HEK293 (cell line): ENCODE data around the gene FMNL1.

ENCODE experiments used
- CTCF ChIA-PET: fragments of 350-600 bp; formaldehyde crosslinking; extraction: SDS; loops from one replicate; lab custom pipeline; 2021; ENCODE audit warnings: antibody characterized with exemption; lab: Yijun Ruan, JAX
- POLR2A ChIA-PET: fragments of 300-600 bp; formaldehyde crosslinking; extraction: SDS; loops from one replicate; lab custom pipeline; 2020; ENCODE audit warnings: antibody characterized with exemption, inconsistent platforms; lab: Yijun Ruan, JAX
- H3K27ac ChIP-seq: fragments of 200-500 bp; sonication (Bioruptor generic); 2 replicates; pipeline ENCODE4 v1.5.1; 2014; ENCODE audit warnings: low read depth, low read length, control low read depth, inconsistent platforms; ENCODE audit errors: extremely low read depth
- H3K36me3 ChIP-seq, 2 experiments: fragments of 200-500 bp in 1 of 2; sonication (Bioruptor generic) in 1 of 2; 1 replicate in 1 of 2; 2 replicates in 1 of 2; pipeline ENCODE4 v1.5.1; 2014 to 2017; ENCODE audit warnings: inconsistent platforms in 2 of 2, low read length in 2 of 2; ENCODE audit not compliant: control insufficient read depth in 2 of 2, insufficient read depth in 1 of 2
- H3K4me1 ChIP-seq: fragments of 200-500 bp; sonication (Bioruptor generic); 2 replicates; pipeline ENCODE4 v1.5.1; 2014; ENCODE audit warnings: mild to moderate bottlenecking, low read length, inconsistent platforms; ENCODE audit not compliant: control insufficient read depth, insufficient read depth
- H3K4me3 ChIP-seq: 2 replicates; pipeline ENCODE4 v1.5.1; 2011; ENCODE audit warnings: low read depth, mild to moderate bottlenecking, control low read depth, low read length, moderate library complexity
- H3K9me3 ChIP-seq: fragments of 200-500 bp; sonication (Bioruptor generic); 2 replicates; pipeline ENCODE4 v1.5.1; 2014; ENCODE audit warnings: low read depth, low read length, inconsistent platforms; ENCODE audit not compliant: control insufficient read depth, insufficient read depth
- CTCF ChIP-seq: fragments of 450-650 bp; formaldehyde crosslinking; IDR thresholded peaks from 2 replicates; pipeline ENCODE4 v1.5.1; 2016; ENCODE audit warnings: missing biosample characterization, missing genetic modification characterization
- GLIS2 ChIP-seq: fragments of 450-650 bp; formaldehyde crosslinking; IDR thresholded peaks from 2 replicates; pipeline ENCODE4 v1.5.1; 2016; ENCODE audit warnings: missing biosample characterization, missing genetic modification characterization
- KLF1 ChIP-seq: fragments of 450-650 bp; formaldehyde crosslinking; IDR thresholded peaks from 2 replicates; pipeline ENCODE4 v1.5.1; 2016; ENCODE audit warnings: missing biosample characterization, missing genetic modification characterization
- PBX3 ChIP-seq: sonication (generic); formaldehyde crosslinking; IDR thresholded peaks from 2 replicates; pipeline ENCODE4 v1.8.1; 2022; ENCODE audit warnings: mild to moderate bottlenecking, moderate library complexity, missing genetic modification reagents
- ZBTB21 ChIP-seq: fragments of 450-650 bp; formaldehyde crosslinking; IDR thresholded peaks from 2 replicates; pipeline ENCODE4 v1.5.1; 2017; ENCODE audit warnings: missing biosample characterization, missing genetic modification characterization
- ZFP69B ChIP-seq: fragments of 450-650 bp; formaldehyde crosslinking; IDR thresholded peaks from 2 replicates; pipeline ENCODE4 v1.5.1; 2016; ENCODE audit warnings: missing biosample characterization, missing genetic modification characterization
- ZNF148 ChIP-seq: fragments of 450-650 bp; formaldehyde crosslinking; IDR thresholded peaks from 2 replicates; pipeline ENCODE4 v1.5.0; 2017; ENCODE audit warnings: missing biosample characterization, missing genetic modification characterization, borderline replicate concordance
- ZNF19 ChIP-seq: fragments of 450-650 bp; formaldehyde crosslinking; IDR thresholded peaks from 2 replicates; pipeline ENCODE4; 2016; ENCODE audit warnings: missing biosample characterization, missing genetic modification characterization, low read depth
- ZNF335 ChIP-seq: fragments of 450-650 bp; formaldehyde crosslinking; conservative IDR thresholded peaks from 2 replicates; pipeline ENCODE4 v1.5.1; 2016; ENCODE audit warnings: missing biosample characterization, missing genetic modification characterization
- ZNF354C ChIP-seq: fragments of 450-650 bp; formaldehyde crosslinking; IDR thresholded peaks from 2 replicates; pipeline ENCODE4 v1.5.1; 2016; ENCODE audit warnings: missing biosample characterization, missing genetic modification characterization, low read depth, borderline replicate concordance
- ZNF398 ChIP-seq: fragments of 450-650 bp; formaldehyde crosslinking; IDR thresholded peaks from 2 replicates; pipeline ENCODE4 v1.5.1; 2017; ENCODE audit warnings: missing biosample characterization, missing genetic modification characterization
- ZNF510 ChIP-seq: fragments of 450-650 bp; formaldehyde crosslinking; IDR thresholded peaks from 2 replicates; pipeline ENCODE4 v1.5.1; 2018; ENCODE audit warnings: mild to moderate bottlenecking, missing genetic modification characterization, missing biosample characterization; ENCODE audit not compliant: insufficient replicate concordance
- ZNF560 ChIP-seq: fragments of 450-650 bp; formaldehyde crosslinking; IDR thresholded peaks from 2 replicates; pipeline ENCODE4 v1.5.1; 2017; ENCODE audit warnings: missing biosample characterization, missing genetic modification characterization, borderline replicate concordance
- ZNF585B ChIP-seq: fragments of 450-650 bp; formaldehyde crosslinking; IDR thresholded peaks from 2 replicates; pipeline ENCODE4 v1.5.1; 2016; ENCODE audit warnings: missing biosample characterization, missing genetic modification characterization
- ZNF600 ChIP-seq: fragments of 450-650 bp; formaldehyde crosslinking; IDR thresholded peaks from 2 replicates; pipeline ENCODE4 v1.5.1; 2016; ENCODE audit warnings: missing biosample characterization, missing genetic modification characterization
- ZNF621 ChIP-seq: fragments of 450-650 bp; formaldehyde crosslinking; IDR thresholded peaks from 2 replicates; pipeline ENCODE4 v1.5.1; 2017; ENCODE audit warnings: missing biosample characterization, missing genetic modification characterization
- ZNF626 ChIP-seq: fragments of 450-650 bp; sonication (Bioruptor Pico); formaldehyde crosslinking; IDR thresholded peaks from 2 replicates; pipeline ENCODE4 v1.5.1; 2018; ENCODE audit warnings: missing biosample characterization, missing genetic modification characterization, inconsistent platforms
- ZNF629 ChIP-seq: fragments of 450-650 bp; formaldehyde crosslinking; IDR thresholded peaks from 2 replicates; pipeline ENCODE4 v1.5.1; 2017; ENCODE audit warnings: missing biosample characterization, missing genetic modification characterization
- ZNF830 ChIP-seq: fragments of 450-650 bp; IDR thresholded peaks from 2 replicates; pipeline ENCODE4 v1.5.0; 2018; ENCODE audit warnings: missing biosample characterization, missing genetic modification characterization, low read depth, mild to moderate bottlenecking, moderate library complexity
- ZXDB ChIP-seq: fragments of 450-650 bp; formaldehyde crosslinking; IDR thresholded peaks from 2 replicates; pipeline ENCODE4 v1.5.1; 2016; ENCODE audit warnings: missing biosample characterization, missing genetic modification characterization

FMNL1 gene

GRCh38 chr17:45218895-45219661 lies 2.6 kb upstream of the FMNL1 start (continued):
- TF ChIP-seq CTCF (tag by site-specific recombination), result peak; percentile 83
- TF ChIP-seq ZBTB21 (tag by site-specific recombination), result 0 out of 2 replicates have a peak, but pooled peaks have one; percentile 7

- Histone ChIP-seq H3K9me3 (no peaks in the 10 kb centered on the region), H3K27ac (no peak overlapping the region), H3K4me1 (no peaks in the 10 kb centered on the region; the same call in 1 of the 2 replicates), H3K4me3 (no peak overlapping the region), H3K36me3 (no peaks in the 10 kb centered on the region; a peak in 1 of 3 replicates)
- ChIA-PET CTCF (interaction anchor here (0.6 to 10.4 kb wide), 25 partner anchors 12 to 729 kb away, joined by 3 to 192 read pairs (median 8); partner anchors contain the start of genes ACBD4 and HEXIM1), POLR2A (no interaction called here)
- TF ChIP-seq ZNF600 (tag by site-specific recombination), result 0 out of 2 replicates have a peak, but pooled peaks have one; percentile 62
- no peak for TF ChIP-seq ZNF830 (tag by site-specific recombination)
These were observed 1.6 kb upstream of the FMNL1 start for GRCh38 chr17:45220079-45220478.

GRCh38 chr17:45222014-45222288 lies 266 bp downstream of the FMNL1 start:
- TF ChIP-seq GLIS2 (no peak), PBX3 (CRISPR knock-in tag) (0 out of 2 replicates have a peak, but pooled peaks have one; percentile 35), ZFP69B (tag by site-specific recombination) (no peak), ZNF621 (no peak), ZNF510 (tag by site-specific recombination) (no peak), ZNF626 (tag by site-specific recombination) (no peak)
- TF ChIP-seq, all 188 proteins: peak for 1
- Histone ChIP-seq H3K36me3 (no peaks in the 10 kb centered on the region; a peak in 1 of 3 replicates), H3K4me1 (no peaks in the 10 kb centered on the region; the same call in 1 of the 2 replicates), H3K9me3 (no peaks in the 10 kb centered on the region), H3K4me3 (peak overlapping the region; percentile 55), H3K27ac (peak overlapping the region; percentile 40; the same call in 1 of the 2 replicates)
- ChIA-PET POLR2A (interaction anchor here (1.7 to 1.8 kb wide), 2 partner anchors 14 to 74 kb away, joined by 4 to 8 read pairs; partner anchors contain the start of gene HEXIM1), CTCF (interaction anchor here (0.6 to 10.4 kb wide), 6 partner anchors 11 to 155 kb away, joined by 3 to 192 read pairs (median 4); partner anchors contain the start of gene ACBD4)

GRCh38 chr17:45222289-45222995 lies 757 bp downstream of the FMNL1 start:
- Histone ChIP-seq H3K4me3 (peak overlapping the region; percentile 55), H3K9me3 (no peaks in the 10 kb centered on the region), H3K27ac (no peak overlapping the region), H3K36me3 (no peaks in the 10 kb centered on the region), H3K4me1 (no peaks in the 10 kb centered on the region; the same call in 1 of the 2 replicates)
- POLR2A ChIA-PET, result interaction anchor here (1.7 to 1.8 kb wide), 2 partner anchors 13 to 74 kb away, joined by 4 to 8 read pairs; partner anchors contain the start of gene HEXIM1
- CTCF ChIA-PET, result interaction anchor here (0.6 to 10.4 kb wide), 8 partner anchors 11 to 203 kb away, joined by 3 to 192 read pairs (median 4); partner anchors contain the start of gene ACBD4
- TF ChIP-seq ZNF354C (tag by site-specific recombination) (no peak), ZNF19 (tag by site-specific recombination) (no peak), ZNF560 (no peak), KLF1 (tag by site-specific recombination) (peak; percentile 53), ZNF148 (no peak), ZNF335 (tag by site-specific recombination) (no peak), ZXDB (tag by site-specific recombination) (no peak), ZNF629 (no peak), ZNF585B (tag by site-specific recombination) (no peak), ZNF398 (tag by site-specific recombination) (peak; percentile 58)
